SK-N-SH (cell line): Measurements from ENCODE around the gene LACTB.

Experiments
- EZH2phosphoT487 ChIP-seq: fragments of 200-600 bp; sonication (generic); IDR thresholded peaks from 2 replicates; pipeline ENCODE4 v1.6.1; 2017; ENCODE audit warnings: low read depth, mixed run types, mild to moderate bottlenecking, antibody characterized with exemption, moderate library complexity, borderline replicate concordance
- MEF2A ChIP-seq: IDR thresholded peaks from 2 replicates; pipeline ENCODE4 v1.4.0; 2012; ENCODE audit warnings: low read depth, borderline replicate concordance
- POLR2AphosphoS5 ChIP-seq: IDR thresholded peaks from 2 replicates; pipeline ENCODE4 v1.6.1; 2012; ENCODE audit warnings: low read depth, low read length
- YY1 ChIP-seq: IDR thresholded peaks from 2 replicates; pipeline ENCODE4 v1.4.0; 2012; ENCODE audit warnings: low read depth, mild to moderate bottlenecking

GRCh38 chr15:63180746-63181145, 59.1 kb downstream of the LACTB start:
- TF ChIP-seq POLR2AphosphoS5, result no peak
- no peak for TF ChIP-seq MEF2A
- no peak for TF ChIP-seq YY1
- no peak for TF ChIP-seq EZH2phosphoT487
